KG1 (cell line): ENCODE results near the gene PEDS1.
"Not testable (repeated sequence)": the region's sequence is repeated elsewhere in the genome, so short reads cannot be mapped to it uniquely, and the experiment has no call there.

ENCODE experiments used
- DNase-seq: peaks from one replicate; lab custom pipeline; 2025; lab: John Stamatoyannopoulos, UW

Gene PEDS1

DNA sequence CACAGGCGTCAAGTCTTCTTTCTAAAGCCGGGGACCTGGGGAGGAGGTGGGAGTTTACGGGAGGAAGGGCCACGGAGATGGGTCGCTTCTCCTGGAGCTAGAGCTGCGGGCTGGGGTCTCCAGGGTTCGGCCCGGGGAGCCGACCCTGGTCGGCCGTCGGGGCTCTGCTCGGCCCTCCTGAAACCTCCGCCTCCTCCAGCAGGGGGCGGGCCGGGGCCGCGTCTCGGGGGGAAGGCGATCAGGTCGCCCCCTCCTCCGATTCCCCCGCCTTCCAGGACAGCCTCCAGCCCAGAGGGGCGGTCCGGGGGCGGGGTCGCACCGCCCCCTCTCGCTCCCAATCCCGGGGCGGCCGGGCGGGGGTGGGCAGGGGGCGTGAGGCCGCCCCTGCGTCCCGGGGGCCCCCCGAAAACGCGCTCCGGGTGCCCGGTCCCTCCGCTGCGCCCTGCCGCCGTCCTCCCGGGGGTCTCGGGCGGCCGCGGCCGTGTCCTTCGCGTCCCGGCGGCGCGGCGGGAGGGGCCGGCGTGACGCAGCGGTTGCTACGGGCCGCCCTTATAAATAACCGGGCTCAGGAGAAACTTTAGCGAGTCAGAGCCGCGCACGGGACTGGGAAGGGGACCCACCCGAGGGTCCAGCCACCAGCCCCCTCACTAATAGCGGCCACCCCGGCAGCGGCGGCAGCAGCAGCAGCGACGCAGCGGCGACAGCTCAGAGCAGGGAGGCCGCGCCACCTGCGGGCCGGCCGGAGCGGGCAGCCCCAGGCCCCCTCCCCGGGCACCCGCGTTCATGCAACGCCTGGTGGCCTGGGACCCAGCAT is 36.9 kb upstream of the PEDS1 start, which contains the start of gene CEBPB:
TSS of gene CEBPB (plus strand) at position 580 of the 814 bp plus-strand sequence. CDS start at position 784, 204 bp downstream.
- peak; percentile 69 for DNase-seq

DNA sequence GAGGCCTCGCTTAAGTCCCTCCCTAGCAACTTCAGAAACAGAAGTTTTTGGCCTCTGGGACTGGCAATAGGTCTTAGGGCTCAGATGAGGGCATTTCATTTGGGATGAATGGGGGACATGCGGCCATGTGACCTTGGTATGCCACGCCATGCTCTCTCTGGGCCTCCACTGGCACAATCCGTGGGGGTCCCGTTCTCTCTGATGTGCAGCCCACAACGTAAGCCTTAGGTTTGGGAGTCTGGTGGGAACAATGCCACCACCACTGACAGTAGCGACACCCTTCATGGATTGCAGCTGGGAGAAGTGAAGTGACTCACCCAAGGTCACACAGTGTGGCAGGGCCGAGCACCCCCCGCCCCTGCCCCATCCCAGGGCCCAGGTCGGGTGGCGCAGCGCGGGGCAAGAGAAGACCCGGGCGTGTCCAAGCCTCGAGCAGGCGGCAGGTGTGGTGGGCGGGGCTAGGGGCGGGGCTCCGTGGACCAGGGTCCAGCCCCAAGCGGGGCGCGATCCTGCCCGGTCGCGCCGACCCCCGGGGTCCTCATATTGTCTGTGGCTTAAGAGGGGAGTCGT is 36.2 kb upstream of the PEDS1 start:
- DNase-seq = no peak

DNA sequence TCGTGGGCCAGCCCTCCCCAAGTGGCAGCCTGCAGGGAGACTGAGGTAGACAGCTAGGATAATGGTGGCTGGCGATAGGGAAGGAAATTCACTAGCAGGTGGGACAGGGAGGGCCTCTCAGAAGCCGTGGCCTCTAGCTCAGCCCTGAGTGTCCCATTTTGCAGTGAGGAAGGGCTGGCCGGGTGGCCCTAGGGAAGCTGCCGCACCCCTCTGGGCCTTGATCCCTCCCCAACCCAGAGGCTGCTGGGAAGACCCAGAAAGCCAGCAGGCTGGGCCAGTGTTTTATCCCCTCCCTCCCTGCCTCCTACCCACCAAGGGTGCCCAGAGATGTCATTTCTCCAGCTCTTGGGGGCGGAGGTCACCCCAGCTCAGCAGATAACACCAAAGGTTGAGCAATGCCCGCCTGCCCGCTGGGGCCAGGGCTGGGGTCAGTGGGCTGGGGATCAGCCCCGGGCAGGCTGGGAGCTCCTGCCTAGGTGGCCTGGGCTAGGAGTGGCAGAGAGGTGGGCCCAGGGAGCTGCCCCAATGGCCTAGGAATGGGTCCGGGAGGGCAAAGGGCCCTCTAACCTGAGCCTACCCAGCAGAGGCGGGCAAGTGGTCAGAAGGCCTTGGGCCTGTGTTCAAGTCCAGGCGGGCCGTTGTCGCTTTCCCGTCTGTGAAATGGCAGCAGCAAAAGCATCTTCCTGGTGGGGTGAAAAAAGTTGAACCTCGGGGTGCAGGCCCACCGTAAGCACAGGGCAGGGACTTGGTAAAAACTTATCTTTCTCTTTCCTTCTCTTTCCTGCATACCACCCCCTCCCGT is 35.6 kb upstream of the PEDS1 start:
- DNase-seq = no peak

DNA sequence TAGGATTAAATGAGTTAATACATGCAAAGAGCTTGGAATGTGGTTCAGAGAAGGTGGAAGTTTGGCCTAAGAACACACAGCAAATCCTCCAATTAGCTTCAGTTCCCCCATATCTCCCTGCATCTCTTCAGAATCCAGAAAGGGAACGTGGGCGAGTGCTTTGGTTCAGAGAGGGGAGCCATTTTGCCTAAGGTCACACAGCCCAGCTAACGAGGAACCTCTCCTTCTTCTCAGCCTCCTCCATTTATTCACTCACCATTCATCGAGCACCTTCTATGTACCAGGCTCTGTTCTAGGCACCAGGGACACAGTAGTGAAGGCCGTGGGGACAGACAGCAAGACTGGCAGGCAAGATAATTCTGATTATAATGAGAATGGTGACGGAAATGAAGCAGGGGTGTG is 34.8 kb upstream of the PEDS1 start:
- DNase-seq = no peak

DNA sequence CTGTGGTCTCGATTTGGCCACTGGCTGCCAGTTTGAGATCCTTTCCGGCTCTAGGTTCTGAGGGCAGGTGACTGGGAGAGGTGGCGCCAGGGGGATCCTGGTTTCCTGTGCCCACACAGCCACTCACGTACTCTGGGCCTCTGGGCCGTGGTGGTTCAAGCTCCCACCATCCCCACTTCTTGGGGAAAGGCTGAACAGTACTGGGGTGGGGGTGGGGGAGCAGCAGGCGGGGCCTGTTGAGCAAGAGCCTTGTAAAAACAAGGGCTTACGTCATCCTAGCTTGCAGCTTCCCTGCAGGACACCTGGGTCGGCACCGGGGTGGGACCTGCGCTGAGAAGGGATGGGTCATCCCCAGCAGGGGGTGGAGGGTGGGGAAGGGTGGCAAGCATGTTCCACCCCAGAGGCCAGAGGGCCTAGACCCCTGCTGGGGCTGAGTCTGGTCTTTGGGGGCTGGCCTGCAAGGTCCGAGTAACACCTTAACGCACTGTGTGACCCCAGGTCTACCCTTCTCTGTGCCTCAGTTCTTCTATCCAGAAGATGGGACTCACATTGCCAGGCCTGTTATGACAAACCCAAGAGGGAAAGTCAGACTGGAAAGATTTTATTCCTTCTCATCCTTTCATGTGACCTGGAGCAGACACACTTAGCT is 34.0 kb upstream of the PEDS1 start:
- no peak for DNase-seq

DNA sequence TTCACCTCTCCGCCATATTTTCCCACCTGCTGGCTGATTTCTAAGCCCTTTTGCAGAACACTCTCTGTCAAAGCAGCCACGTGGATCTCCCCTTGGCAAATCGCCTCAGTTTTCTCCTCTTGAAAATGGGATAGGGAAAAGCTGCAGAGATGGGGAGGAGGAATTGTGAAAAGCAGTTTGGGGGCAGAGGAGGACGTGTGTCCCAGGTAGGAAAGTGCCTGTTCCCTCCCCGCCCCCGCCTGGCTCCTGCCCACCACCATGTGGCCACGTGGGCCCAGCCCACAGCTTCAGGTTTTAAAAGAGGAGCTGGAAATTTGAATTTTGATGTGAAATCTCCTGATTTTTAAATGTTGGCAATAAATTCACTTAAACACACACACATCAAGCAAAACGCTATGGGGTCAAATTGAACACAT is 33.5 kb upstream of the PEDS1 start:
- DNase-seq = no peak

DNA sequence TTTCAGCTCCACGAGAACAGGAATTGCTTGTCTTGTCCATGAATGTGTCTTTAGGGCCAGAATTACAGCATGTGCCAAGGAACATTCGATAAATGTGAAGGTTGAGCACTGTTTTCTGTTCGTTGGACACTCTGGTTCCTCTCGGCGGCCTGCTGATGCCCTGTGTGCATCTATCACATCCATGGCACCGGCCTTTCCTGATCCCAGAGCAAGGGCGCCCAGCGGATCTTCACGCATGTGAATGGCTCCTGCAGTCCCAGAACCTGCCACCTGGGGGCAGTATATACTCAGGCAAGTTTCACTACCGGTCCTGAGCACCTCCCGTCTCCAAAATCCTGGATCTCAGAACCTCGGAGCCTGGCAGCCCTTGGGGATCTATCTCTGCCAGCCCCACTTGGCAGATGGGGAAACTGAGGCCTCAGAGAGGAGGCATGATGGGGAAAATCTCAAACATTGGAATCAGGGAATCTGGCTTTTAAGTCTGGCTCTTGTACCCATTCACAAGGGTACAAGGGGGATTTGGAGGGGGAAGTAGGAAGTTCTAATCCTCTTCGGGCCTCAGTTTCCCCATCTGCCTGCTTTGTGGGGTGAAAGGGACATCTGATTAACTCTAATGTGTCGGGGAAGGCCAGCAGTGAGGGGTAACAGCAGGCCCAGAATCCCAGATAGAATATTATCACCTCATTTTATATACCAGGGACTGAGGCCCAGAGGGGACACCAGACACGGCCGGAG is 32.8 kb upstream of the PEDS1 start:
- peak; percentile 58 for DNase-seq

DNA sequence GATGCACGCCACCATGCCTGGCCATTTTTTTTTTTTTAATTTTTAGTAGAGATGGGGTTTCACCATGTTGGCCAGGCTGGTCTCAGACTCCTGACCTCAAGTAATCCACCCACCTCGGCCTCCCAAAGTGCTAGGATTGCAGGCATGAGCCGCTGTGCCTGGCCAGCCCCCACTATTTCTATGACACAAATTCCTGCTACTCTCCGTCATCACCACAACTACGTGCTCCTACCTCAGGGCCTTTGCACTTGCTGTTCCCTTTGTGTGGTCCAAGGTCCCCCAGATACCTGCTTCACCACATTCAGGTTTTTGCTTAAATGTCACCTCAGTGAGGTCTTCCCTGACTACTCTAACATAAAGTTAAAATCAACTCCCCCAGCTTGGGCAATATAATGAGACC is 31.9 kb upstream of the PEDS1 start:
- no peak for DNase-seq

DNA sequence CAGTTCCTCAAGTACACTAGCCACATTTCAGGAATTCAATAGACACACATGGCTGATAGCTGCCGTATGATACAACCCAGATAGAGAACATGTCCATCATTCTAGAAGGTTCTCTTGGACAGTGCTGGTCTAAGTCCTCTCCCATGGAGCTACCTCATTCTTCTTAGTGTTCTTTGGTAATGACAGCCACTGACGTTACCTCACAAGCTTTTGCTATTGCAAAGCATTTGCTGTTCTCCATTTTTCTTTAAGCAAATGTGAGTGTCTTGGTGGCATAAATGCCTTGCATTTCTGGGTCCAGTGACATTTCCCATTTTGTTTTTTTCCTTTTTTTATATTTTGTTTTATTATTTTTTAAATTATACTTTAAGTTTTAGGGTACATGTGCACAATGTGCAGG is 28.8 kb upstream of the PEDS1 start:
- no peak for DNase-seq

DNA sequence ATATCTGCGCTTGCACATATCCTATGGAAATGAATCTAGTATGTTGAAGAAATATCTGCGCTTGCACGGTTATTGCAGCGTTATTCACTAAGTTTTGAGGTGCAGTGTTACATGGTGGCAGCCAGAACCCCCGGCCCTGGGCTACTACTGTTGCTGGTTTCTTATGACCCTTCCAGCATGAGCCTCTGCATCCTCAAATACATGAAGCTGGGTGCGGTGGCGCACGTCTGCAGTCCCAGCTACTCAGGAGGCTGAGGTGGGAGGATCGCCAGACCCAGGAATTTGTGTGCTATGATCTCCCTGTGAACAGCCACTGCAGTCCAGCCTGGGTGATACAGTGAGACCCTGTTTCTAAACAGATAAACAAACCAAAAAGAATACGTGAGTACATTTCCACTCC is 27.8 kb upstream of the PEDS1 start:
- no peak for DNase-seq

DNA sequence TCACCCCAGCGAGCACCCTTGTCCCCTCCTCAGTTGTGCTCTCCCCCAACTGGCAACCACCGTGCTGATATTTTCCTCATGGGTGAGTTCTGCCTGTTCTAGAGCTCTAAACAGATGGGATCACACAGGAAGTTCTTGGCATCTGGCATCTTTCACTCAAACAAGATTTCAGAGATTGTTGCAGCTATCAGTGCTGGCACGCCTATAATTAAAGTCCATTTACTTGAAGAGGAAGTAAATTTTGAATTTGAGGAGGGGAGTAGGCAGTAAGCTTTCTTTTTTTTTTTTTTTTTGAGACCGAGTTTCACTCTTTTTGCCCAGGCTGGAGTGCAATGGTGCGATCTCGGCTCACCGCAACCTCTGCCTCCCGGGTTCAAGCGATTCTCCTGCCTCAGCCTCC is 25.1 kb upstream of the PEDS1 start:
- not testable (repeated sequence) for DNase-seq

DNA sequence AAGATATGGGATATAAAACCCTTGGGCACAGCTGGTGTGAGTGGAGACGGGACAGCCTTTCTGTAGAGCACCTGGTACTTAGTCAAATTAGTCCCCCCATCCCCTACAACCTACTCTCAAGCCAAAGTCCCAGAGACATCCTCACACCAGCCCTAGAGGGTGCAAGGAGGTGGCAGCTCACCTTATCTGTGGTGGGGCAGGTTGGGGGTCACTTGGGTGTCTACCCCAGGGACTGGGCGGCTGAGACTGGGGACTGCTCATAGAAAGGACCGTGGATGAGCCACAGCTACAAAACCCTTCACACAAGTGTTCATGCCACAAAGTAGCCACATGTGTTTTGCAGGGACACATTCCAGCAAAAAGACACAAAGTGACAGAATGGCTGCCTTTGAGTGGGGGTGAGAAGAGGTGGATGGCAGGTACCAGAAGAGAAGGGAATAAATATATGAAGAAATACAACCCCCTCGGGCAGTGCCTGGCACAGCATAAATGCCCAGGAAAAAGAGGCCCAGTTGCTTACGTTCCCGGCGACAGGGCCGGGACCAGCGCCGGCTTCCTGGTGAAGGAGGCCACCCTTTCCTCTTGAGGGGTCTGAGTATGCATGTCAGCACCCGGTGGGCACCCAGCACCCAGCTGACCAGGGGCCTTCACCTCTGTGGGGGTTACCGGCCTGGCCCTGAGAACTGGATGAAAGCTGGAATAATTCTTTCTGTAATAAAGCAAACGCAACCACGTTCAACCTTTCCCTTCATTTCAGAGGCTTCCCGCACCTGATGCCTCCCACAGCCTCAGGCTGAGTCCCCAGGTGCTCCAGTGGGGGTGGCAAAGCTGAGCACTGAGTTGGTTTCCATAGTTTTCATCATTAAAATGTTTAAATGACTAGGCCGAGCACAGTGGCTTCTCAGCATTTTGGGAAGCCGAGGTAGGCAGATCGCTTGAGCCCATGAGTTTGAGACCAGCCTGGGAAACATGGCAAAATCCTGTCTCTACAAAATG is 22.7 kb upstream of the PEDS1 start:
- DNase-seq = no peak

DNA sequence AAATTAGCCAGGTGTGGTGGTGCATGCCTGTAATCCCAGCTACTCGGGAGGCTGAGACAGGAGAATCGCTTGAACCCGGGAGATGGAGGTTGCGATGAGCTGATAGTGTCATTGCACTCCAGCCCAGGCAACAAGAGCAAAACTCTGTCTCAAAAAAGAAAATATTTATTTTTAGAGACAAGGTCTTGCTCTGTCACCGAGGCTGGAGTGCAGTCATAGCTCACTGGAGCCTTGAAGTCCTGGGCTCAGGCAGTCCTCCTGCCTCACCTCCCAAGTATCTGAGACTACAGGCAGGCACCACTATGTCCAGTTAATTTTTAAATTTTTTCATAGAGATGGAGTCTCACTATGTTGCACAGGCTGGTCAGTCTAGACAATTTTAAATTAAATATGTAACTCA is 20.9 kb upstream of the PEDS1 start:
- DNase-seq = no peak

DNA sequence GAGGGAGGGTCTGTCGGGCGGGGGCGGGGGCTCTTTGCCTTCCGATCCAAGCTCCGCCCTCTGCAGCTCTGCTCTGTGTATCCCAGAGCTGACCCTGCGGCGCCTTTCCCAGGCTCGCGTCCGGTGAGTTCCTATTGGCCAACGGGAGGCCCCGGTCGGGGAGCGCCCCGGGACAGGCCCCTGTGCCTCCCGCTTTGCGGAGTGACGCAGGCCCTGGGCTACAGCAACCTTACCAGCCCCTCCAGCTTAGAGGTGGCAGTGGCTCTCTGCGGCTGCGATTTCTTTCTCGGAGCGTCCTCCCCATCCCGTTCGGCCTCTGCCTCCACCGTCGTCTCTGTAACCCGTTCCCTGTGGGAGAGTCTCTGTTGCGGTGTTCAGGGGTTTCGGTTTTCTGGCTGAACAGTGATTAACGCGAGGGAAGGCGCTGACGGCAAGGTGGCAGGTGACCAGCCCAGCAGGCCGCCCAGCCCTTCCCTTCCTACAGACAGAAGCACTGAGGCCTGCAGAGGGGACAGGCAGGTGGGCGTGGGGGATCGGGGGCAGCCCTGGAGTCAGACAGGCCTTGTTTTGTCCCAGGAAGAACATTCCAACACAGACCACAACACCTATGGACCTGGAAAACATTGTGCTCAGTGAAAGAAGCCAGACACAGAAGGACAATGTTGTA is 19.0 kb upstream of the PEDS1 start:
- no peak for DNase-seq

DNA sequence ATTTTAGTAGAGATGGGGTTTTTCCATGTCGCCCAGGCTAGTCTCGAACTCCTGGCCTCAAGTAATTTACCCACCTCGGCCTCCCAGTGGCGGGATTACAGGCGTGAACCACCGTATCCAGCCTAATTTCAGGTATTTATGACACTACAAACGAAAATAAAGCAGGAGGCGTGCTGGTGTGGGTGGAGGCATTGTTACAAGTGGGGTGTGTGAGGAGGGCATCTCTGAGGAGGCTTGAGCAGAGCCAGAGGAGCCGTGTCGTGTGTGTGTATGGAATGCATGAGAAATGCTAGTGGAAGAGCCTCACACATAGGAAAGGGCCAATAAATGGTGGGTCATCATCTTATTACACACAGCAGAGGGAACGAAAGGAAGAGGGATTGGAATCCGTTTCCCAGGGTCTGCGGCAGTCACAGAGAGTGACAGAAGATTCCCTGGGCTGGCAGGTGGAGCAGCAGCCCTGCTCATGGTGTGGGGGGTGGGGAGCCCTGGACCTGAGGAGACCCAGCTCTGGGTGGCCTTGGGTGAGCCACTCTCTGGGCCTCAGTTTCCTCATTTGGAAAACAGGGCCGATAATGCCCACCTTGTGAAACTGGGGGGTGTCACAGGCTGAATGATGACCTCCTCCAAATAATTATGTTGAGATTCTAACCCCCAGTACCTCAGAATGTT is 17.2 kb upstream of the PEDS1 start:
- DNase-seq = no peak

DNA sequence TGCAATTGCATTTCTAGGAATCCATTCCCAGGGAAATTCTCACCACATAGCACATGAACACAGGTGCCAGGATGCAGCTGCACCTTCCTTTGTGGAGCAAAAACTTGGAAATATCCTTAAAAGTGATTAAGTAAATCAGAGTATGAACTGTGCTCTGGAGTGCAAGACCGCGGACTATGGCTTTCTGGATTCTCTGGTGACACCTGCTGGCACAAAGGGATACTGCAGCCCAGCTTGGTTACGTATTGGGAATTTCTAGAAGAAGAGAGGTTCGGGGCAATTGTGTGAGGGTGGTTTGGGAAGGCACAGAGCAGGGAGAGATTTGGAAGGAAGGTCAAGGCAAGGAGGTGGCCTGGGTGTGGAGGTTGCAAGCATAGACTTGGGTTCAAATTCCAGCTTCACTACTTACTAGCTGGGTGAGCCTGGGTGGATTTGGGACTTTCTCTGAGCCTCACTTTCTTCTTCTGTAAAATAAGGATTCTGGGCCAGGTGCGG is 15.9 kb upstream of the PEDS1 start:
- DNase-seq = peak; percentile 83

DNA sequence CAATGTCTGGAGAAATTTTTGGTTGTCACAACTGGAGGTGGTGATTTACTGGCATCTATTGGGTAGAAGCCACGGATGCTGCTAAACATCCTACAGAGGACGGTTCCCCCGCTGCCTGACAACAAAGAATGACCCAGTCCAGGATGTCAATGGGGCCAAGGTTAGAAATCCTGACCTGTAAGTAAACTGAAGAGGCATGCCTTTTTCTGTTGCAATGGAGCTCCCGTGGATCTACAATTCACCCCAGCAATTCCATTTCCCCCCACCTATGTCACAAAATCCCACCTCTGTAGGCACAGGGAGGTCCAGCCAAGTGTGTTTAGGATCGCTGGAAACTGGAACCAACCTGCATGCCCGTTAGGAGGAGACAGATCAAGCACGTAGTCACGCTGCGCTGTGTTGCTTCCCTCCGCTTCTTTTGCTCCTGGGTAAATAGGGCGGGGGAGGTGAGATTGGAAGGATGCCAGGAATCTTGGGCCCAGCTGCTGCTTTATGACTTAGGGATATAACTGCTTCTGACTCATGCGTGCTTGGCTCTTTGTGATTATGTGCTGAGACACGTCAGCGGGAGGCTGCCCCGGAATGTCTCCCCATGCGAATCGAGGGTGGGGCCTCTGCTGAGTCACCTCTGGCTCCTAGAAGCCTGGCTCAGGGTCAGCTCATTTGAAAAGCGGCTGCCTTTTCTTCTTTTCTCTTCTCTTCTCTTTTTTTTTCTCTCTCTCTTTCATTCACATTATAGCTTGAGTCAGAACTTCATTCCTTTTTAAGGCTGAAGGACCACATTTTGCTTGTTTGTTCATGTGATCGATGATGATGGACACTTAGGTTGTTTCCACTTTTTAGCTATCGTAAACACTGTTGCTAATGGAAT is 12.4 kb upstream of the PEDS1 start:
- peak; percentile 67 for DNase-seq
